ENCODE results near the gene SGCG. TPM values are rescaled to one million over a fixed set of nuclear protein-coding genes. Genes with fewer than 3 reads are reported as not detected.
A peak's percentile ranks its signal among the peaks of the same experiment; 100 is the strongest.

SGCG gene
- total RNA-seq, 1 donor from 2014 or later = not detected

- DNase-seq (ENCODE audit: low read depth, low spot score) = no peak
- no peak overlapping the region for H3K4me3 Mint-ChIP-seq
- H3K27me3 Mint-ChIP-seq (ENCODE audit: low read depth) = no peaks in the 10 kb centered on the region
- H3K27ac Mint-ChIP-seq (ENCODE audit: unreplicated experiment) = no peak overlapping the region
- H3K36me3 Mint-ChIP-seq (ENCODE audit: low read depth) = no peaks in the 10 kb centered on the region
- H3K4me1 Mint-ChIP-seq = no peaks in the 10 kb centered on the region
- TF ChIP-seq, protein P1, sequence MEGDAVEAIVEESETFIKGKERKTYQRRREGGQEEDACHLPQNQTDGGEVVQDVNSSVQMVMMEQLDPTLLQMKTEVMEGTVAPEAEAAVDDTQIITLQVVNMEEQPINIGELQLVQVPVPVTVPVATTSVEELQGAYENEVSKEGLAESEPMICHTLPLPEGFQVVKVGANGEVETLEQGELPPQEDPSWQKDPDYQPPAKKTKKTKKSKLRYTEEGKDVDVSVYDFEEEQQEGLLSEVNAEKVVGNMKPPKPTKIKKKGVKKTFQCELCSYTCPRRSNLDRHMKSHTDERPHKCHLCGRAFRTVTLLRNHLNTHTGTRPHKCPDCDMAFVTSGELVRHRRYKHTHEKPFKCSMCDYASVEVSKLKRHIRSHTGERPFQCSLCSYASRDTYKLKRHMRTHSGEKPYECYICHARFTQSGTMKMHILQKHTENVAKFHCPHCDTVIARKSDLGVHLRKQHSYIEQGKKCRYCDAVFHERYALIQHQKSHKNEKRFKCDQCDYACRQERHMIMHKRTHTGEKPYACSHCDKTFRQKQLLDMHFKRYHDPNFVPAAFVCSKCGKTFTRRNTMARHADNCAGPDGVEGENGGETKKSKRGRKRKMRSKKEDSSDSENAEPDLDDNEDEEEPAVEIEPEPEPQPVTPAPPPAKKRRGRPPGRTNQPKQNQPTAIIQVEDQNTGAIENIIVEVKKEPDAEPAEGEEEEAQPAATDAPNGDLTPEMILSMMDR (conservative IDR thresholded peaks at IDR 0.05) = no peak
- no peaks in the 10 kb centered on the region for H3K9me3 Mint-ChIP-seq
These were observed 34.8 kb upstream of the SGCG start for GRCh38 chr13:23146006-23146405.

DNA sequence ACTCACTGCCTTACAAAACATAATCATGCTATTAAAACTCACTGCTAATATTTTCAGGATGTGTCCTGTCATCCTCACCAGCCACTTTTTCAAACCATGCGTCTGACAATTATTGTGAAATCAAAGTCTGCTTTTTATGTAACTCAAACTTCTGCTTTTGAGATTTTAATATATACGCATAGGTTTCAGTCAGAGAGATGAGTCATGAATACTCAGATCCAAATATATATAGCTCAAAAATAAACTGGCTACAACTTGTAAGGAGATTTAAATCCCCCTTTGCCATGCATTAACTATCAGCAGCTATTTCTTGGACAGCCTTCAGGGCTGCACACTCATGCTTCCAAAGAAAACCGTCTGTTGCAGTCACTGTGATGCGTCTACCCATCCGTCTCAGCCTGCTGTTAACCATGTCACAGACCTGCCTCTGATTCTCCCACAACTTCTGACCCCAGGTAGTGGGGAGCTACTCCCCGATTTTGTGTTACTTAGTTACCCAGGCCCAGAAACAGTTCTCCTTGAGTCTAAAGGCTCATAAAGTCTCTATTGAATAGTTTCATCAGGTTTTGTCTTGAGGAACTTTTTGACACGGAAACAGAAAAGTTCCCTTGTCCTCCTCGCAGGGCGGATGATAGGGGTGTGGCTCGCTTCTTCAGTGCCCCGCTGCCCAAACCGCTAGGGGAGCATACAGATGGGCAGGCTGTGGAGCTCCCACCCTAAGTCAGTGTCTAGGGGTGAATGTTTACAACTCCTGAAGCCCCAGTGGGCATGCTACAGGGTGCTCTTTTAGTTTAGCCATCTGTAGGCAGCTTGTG, 33.8 kb upstream of the SGCG start:
- Mint-ChIP-seq H3K36me3 (ENCODE audit: low read depth) (no peaks in the 10 kb centered on the region), H3K9me3 (no peaks in the 10 kb centered on the region), H3K4me1 (no peaks in the 10 kb centered on the region), H3K4me3 (no peak overlapping the region), H3K27me3 (ENCODE audit: low read depth) (no peaks in the 10 kb centered on the region), H3K27ac (ENCODE audit: unreplicated experiment) (no peak overlapping the region)
- no peak for DNase-seq (ENCODE audit: low read depth, low spot score)
- TF ChIP-seq, protein P1 (conservative IDR thresholded peaks at IDR 0.05) = no peak

DNA sequence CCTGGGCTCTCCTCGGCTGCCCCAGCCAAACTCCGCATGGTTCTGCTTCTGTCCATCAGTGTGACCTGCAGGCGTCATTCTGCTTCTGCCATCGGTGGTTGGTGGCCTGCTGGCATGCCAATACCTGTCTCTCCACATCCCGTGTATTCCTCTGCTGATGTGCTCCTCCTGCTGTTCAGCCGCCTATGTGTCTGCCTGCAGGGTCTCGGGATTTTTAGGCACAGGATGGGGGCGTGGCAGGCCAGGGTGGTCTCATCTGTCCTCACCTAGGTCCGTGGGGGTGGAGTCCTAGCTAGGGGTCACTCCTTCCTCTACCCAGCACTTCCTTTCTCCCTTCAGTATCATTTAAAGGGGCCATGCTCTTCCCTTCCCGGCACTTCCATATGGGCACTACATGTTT, 33.0 kb upstream of the SGCG start:
- H3K27ac Mint-ChIP-seq (ENCODE audit: unreplicated experiment) = no peak overlapping the region
- no peaks in the 10 kb centered on the region for H3K36me3 Mint-ChIP-seq (ENCODE audit: low read depth)

GRCh38 chr13:23157781-23158180, 23.0 kb upstream of the SGCG start:
- no peak for DNase-seq (ENCODE audit: low read depth, low spot score)
- H3K27me3 Mint-ChIP-seq (ENCODE audit: low read depth) = peaks cover 39% of the 10 kb centered on the region
- no peak overlapping the region for H3K27ac Mint-ChIP-seq (ENCODE audit: unreplicated experiment)
- peaks cover 9% of the 10 kb centered on the region for H3K9me3 Mint-ChIP-seq
- peaks cover 5% of the 10 kb centered on the region for H3K36me3 Mint-ChIP-seq (ENCODE audit: low read depth)
- TF ChIP-seq, protein P1 (conservative IDR thresholded peaks at IDR 0.05) = no peak
- no peak overlapping the region for H3K4me3 Mint-ChIP-seq
- peaks cover 10% of the 10 kb centered on the region for H3K4me1 Mint-ChIP-seq

More for the DNA sequence above, 33.0 kb upstream of the SGCG start:
- no peaks in the 10 kb centered on the region for H3K4me1 Mint-ChIP-seq
- no peak for DNase-seq (ENCODE audit: low read depth, low spot score)
- H3K9me3 Mint-ChIP-seq = no peaks in the 10 kb centered on the region
- no peak overlapping the region for H3K4me3 Mint-ChIP-seq
- no peaks in the 10 kb centered on the region for H3K27me3 Mint-ChIP-seq (ENCODE audit: low read depth)
- TF ChIP-seq, protein P1 (conservative IDR thresholded peaks at IDR 0.05) = no peak

DNA sequence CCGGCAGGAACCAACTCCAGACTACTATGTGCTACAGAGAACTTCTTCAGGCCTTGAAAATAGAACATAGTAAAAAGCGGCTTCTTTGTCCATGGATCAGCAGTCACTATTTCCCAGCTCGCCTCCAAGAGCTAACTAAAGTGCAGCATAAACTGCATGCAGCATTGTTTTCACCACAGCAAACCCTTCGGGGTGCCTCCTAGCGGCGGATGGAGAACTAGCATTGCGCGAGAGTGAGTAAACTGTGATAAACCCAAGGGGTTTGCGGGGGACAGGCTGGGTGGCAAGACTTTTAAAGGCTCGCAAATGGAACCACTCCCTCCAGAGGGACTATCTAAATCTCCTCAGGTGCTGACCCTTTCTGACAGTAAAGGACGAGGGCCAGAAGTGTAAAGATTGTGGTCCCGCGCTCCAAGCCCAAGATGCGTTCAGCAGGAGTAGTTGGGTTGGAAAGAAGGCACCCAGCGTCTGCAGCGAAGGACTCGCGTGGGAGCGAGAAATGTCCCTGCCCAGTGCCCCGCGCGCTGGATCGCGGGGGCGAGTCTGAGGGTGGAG, 21.5 kb upstream of the SGCG start:
- Mint-ChIP-seq H3K36me3 (ENCODE audit: low read depth) (peaks cover 5% of the 10 kb centered on the region), H3K9me3 (peaks cover 5% of the 10 kb centered on the region), H3K4me3 (peak overlapping the region; percentile 93), H3K27ac (ENCODE audit: unreplicated experiment) (no peak overlapping the region), H3K4me1 (peaks cover 10% of the 10 kb centered on the region), H3K27me3 (ENCODE audit: low read depth) (peaks cover 39% of the 10 kb centered on the region)
- peak; percentile 69 for DNase-seq (ENCODE audit: low read depth, low spot score)
- TF ChIP-seq, protein P1 (conservative IDR thresholded peaks at IDR 0.05) = peak; percentile 87
